Keratinocyte (primary cell): Measurements from ENCODE around the gene CPA4. TPM values are rescaled to one million over a fixed set of nuclear protein-coding genes. Genes with fewer than 3 reads are reported as not detected.

Experiments
- DNase-seq: peaks from one replicate; pipeline ENCODE4 v3.0.0-alpha.2; 2011; ENCODE audit warnings: low read depth, missing footprints, low spot score
- FAIRE-seq: peaks from 2 replicates; lab custom pipeline; 2011; peaks lifted over from hg19 to GRCh38; lab: Jason Lieb, UNC
- H2AFZ ChIP-seq: 2 replicates; pipeline ENCODE4 v1.6.0; 2012; ENCODE audit warnings: low read length, control low read depth, inconsistent platforms; ENCODE audit not compliant: control insufficient read depth
- H3K27ac ChIP-seq: 2 replicates; pipeline ENCODE4 v1.5.1; 2011; ENCODE audit warnings: low read length; ENCODE audit not compliant: control insufficient read depth, insufficient read depth
- H3K27me3 ChIP-seq: 3 replicates; pipeline ENCODE4 v1.6.0; 2011; ENCODE audit warnings: low read length; ENCODE audit not compliant: control insufficient read depth, insufficient read depth; ENCODE audit errors: extremely low read depth
- H3K36me3 ChIP-seq, 2 experiments: 2 replicates in 1 of 2; 3 replicates in 1 of 2; pipeline ENCODE4 v1.5.1; 2011; ENCODE audit warnings: low read length in 2 of 2, mild to moderate bottlenecking in 1 of 2; ENCODE audit not compliant: control insufficient read depth in 2 of 2, insufficient read depth in 2 of 2; ENCODE audit errors: extremely low read depth in 1 of 2
- H3K4me1 ChIP-seq: 3 replicates; pipeline ENCODE4 v1.5.1; 2011; ENCODE audit warnings: low read length; ENCODE audit not compliant: control insufficient read depth, insufficient read depth; ENCODE audit errors: extremely low read depth
- H3K4me2 ChIP-seq: 3 replicates; pipeline ENCODE4 v1.6.0; 2011; ENCODE audit warnings: low read depth, low read length; ENCODE audit not compliant: control insufficient read depth, insufficient read depth; ENCODE audit errors: extremely low read depth
- H3K4me3 ChIP-seq, 3 experiments: fragments of 200-600 bp in 1 of 3; sonication (generic) in 1 of 3; 2 replicates in 2 of 3; 3 replicates in 1 of 3; pipeline ENCODE4 v1.5.1; 2011 to 2016; ENCODE audit warnings: low read length in 3 of 3, mild to moderate bottlenecking in 3 of 3, control low read depth in 2 of 3, inconsistent platforms in 1 of 3, low read depth in 1 of 3, mixed read lengths in 1 of 3, mixed run types in 1 of 3, moderate library complexity in 1 of 3; ENCODE audit not compliant: control insufficient read depth in 2 of 3, insufficient read depth in 2 of 3; ENCODE audit errors: extremely low read depth in 1 of 3
- H3K79me2 ChIP-seq: 2 replicates; pipeline ENCODE4 v1.6.0; 2012; ENCODE audit warnings: low read length; ENCODE audit not compliant: control insufficient read depth, insufficient read depth
- H3K9ac ChIP-seq: 3 replicates; pipeline ENCODE4 v1.6.0; 2011; ENCODE audit warnings: low read length; ENCODE audit not compliant: control insufficient read depth, insufficient read depth; ENCODE audit errors: extremely low read depth
- H3K9me1 ChIP-seq: 3 replicates; pipeline ENCODE4 v1.6.0; 2011; ENCODE audit warnings: low read length; ENCODE audit not compliant: control insufficient read depth, insufficient read depth; ENCODE audit errors: extremely low read depth
- H3K9me3 ChIP-seq: 2 replicates; pipeline ENCODE4 v1.5.1; 2012; ENCODE audit warnings: low read depth, low read length; ENCODE audit not compliant: control insufficient read depth
- H4K20me1 ChIP-seq: 3 replicates; pipeline ENCODE4 v1.6.0; 2011; ENCODE audit warnings: low read length; ENCODE audit not compliant: control insufficient read depth, insufficient read depth; ENCODE audit errors: extremely low read depth
- CTCF ChIP-seq, 3 experiments: IDR thresholded peaks in 1 of 3; conservative IDR thresholded peaks in 1 of 3; optimal IDR thresholded peaks in 1 of 3; 2 replicates in 2 of 3; 3 replicates in 1 of 3; pipeline versions ENCODE3 to v1.5.1; 2011; ENCODE audit warnings: low read length in 3 of 3, mild to moderate bottlenecking in 3 of 3, moderate library complexity in 2 of 3, control low read depth in 1 of 3, inconsistent platforms in 1 of 3; ENCODE audit not compliant: insufficient read depth in 2 of 3; ENCODE audit errors: extremely low read depth in 1 of 3
- EZH2 ChIP-seq: IDR thresholded peaks from one replicate; pipeline ENCODE4 v1.6.1; 2012; ENCODE audit warnings: inconsistent platforms, mild to moderate bottlenecking, low read length, moderate library complexity
- dilution Hi-C: fragments of 300-500 bp; cut with MboI; formaldehyde crosslinking; loops from one replicate; pipeline ENCODE4 v1.7.0; 2020; ENCODE audit warnings: low sequenced_read_pairs; ENCODE audit not compliant: extremely low pct_ligation_motif_present
- polyA plus RNA-seq, 5 experiments: library from polyadenylated mRNA; depleted of rRNA in 3 of 5; stranded (reverse) in 3 of 5; stranded (forward) in 1 of 5; unstranded in 1 of 5; fragments of >200 nt; gene quantifications; 1 replicate in 1 of 5; 2 replicates in 3 of 5; 3 replicates in 1 of 5; pipeline versions ENCODE4 v1.2.1 to v1.2.3, GENCODE V29; 2011 to 2012; ENCODE audit warnings: missing spikeins in 2 of 5, low read depth in 1 of 5, low replicate concordance in 1 of 5

CPA4 gene
- polyA plus RNA-seq, 1 donor (not counting 4 experiments of a cell fraction or from before 2014, with no cell fraction given) = 248 TPM

DNA sequence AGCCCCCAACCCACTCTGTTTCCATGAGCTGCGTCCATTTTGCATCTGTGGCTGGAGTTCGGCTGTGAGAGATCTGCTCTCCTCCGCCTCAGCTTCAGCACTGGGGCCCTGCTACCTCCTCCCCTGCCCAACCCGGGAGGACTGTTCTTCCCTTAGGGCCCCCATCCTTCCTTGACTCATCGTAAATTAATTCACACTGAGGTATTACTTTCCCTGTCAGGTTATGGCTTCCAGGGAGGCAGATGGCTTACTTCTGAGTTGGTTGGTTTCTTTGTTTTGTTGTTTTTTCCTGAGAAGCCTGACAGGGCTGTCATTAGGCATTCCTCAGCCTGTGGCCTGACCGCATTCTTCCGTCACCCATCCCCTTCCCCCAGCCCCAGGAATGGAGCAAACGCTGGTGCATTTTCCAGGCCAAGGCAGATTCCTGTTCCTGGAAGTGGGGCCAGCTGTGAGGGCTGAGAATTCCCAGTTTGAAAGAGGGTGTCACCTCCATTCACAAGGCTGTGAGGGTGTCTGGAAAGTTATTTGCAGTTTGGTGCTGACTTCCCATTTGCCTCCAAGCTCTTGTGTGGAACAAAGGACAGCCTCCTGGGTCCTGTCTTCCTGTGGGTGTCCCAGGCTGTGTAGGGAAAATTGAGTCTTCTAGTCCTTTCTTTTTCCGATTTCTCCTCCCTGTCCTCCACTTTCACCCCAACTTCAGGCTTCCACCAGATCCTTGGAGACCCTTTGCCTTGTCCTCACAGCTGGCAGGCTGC lies 63.3 kb downstream of the CPA4 start:
- no peak for TF ChIP-seq EZH2
- Histone ChIP-seq H3K4me2 (peak overlapping the region; percentile 70), H3K4me3 (peak overlapping the region in 1 of 3 experiments; percentile 16), H3K9me1 (peaks cover 2% of the 10 kb centered on the region), H3K9ac (peak overlapping the region; percentile 68), H4K20me1 (no peaks in the 10 kb centered on the region), H2AFZ (peak overlapping the region; percentile 70), H3K79me2 (no peaks in the 10 kb centered on the region), H3K27me3 (no peaks in the 10 kb centered on the region), H3K9me3 (peaks cover 9% of the 10 kb centered on the region), H3K36me3 (no peaks in the 10 kb centered on the region), H3K4me1 (peaks cover 42% of the 10 kb centered on the region), H3K27ac (peak overlapping the region; percentile 90)
- peak; percentile 93 for DNase-seq
- dilution Hi-C loops = no loop called here
- FAIRE-seq = peak; percentile 93

DNA sequence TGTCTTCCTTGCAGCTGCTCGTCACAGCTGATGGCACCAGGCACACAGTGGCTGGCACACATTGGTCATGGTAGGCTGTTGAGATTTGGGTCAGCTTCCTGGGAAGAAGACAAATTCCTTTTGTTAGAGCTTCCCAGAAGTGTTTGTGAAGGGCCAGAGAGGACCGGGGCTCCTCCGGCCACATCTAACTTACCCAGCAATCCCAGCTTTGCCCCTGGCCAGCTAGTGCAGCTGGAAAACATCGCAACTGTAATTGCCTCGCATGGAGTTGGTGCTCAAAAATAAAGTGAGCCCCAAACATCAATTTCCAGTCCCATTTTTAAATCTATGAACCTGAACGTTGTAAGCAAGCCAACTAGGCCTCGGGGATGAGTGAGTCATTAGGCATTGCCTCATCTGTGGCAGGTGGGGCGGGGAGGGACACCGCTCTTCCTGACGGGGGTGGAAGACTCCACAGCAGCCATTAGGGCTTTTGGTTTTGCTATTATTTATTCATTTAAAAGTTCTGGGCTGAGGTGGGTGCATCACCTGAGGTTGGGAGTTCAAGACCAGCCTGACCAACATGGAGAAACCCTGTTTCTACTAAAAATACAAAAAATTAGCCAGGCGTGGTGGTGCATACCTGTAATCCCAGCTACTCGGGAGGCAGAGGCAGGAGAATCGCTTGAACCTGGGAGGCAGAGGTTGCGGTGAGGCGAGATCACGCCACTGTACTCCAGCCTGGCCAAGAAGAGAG lies 64.1 kb downstream of the CPA4 start:
- Histone ChIP-seq H3K4me2 (peak overlapping the region; percentile 70), H3K4me3 (peak overlapping the region in 1 of 3 experiments; percentile 9), H3K36me3 (no peaks in the 10 kb centered on the region), H3K27me3 (no peaks in the 10 kb centered on the region), H3K9me1 (peaks cover 2% of the 10 kb centered on the region), H3K9ac (peak overlapping the region; percentile 68), H2AFZ (no peak overlapping the region), H3K4me1 (peaks cover 42% of the 10 kb centered on the region), H3K9me3 (peaks cover 9% of the 10 kb centered on the region), H3K79me2 (no peaks in the 10 kb centered on the region), H4K20me1 (no peaks in the 10 kb centered on the region), H3K27ac (peak overlapping the region; percentile 90)
- dilution Hi-C loops = no loop called here
- FAIRE-seq = peak; percentile 78
- TF ChIP-seq CTCF (optimal IDR thresholded peaks at IDR 0.05 in 1 of 3, IDR thresholded peaks at IDR 0.05 in 1 of 3, conservative IDR thresholded peaks at IDR 0.05 in 1 of 3; ENCODE audit: extremely low read depth in 1 of 3, insufficient read depth in 2 of 3, low read length in 3 of 3) (no peak), EZH2 (no peak)
- DNase-seq = no peak
